ENCODE data around the gene PRPSAP2.
"Not testable (repeated sequence)": the region's sequence is repeated elsewhere in the genome, so short reads cannot be mapped to it uniquely, and the experiment has no call there.

- not testable (repeated sequence) for TF ChIP-seq POLR2AphosphoS5, POLR2A, EP300 (IDR thresholded peaks at IDR 0.05)
- TF ChIP-seq, protein P1, sequence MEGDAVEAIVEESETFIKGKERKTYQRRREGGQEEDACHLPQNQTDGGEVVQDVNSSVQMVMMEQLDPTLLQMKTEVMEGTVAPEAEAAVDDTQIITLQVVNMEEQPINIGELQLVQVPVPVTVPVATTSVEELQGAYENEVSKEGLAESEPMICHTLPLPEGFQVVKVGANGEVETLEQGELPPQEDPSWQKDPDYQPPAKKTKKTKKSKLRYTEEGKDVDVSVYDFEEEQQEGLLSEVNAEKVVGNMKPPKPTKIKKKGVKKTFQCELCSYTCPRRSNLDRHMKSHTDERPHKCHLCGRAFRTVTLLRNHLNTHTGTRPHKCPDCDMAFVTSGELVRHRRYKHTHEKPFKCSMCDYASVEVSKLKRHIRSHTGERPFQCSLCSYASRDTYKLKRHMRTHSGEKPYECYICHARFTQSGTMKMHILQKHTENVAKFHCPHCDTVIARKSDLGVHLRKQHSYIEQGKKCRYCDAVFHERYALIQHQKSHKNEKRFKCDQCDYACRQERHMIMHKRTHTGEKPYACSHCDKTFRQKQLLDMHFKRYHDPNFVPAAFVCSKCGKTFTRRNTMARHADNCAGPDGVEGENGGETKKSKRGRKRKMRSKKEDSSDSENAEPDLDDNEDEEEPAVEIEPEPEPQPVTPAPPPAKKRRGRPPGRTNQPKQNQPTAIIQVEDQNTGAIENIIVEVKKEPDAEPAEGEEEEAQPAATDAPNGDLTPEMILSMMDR (IDR thresholded peaks at IDR 0.05): not testable (repeated sequence)
These were observed 42.0 kb upstream of the PRPSAP2 start for GRCh38 chr17:18815924-18816323.

Measured in upper lobe of left lung (tissue), 4 donors.